ENCODE results near the gene SCNN1B.
"Not testable (repeated sequence)": the region's sequence is repeated elsewhere in the genome, so short reads cannot be mapped to it uniquely, and the experiment has no call there.

SCNN1B gene

GRCh38 chr16:23288726-23289512 lies 13.2 kb upstream of the SCNN1B start:
- no peak for DNase-seq

GRCh38 chr16:23290189-23291062 lies 11.7 kb upstream of the SCNN1B start:
- DNase-seq: no peak

GRCh38 chr16:23293016-23293415 lies 9.1 kb upstream of the SCNN1B start:
- DNase-seq: no peak

DNA sequence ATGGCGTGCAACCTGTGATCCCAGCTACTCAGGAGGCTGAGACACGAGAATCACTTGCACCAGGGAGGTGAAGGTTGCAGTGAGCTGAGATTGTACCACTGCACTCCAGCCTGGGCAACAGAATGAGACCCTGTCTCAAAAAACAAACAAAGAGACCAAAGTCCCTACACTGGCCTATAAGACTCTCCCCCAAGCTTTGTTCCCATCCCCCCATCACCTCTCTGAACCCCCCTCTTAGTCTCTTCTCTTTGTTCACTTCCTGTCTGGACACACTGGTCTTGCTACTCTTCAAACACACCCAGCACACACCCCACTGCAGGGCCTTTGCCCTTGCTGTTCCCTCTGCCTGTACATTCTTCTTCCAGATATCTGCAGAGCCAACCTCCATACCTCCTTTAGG lies 7.8 kb upstream of the SCNN1B start:
- DNase-seq: no peak

DNA sequence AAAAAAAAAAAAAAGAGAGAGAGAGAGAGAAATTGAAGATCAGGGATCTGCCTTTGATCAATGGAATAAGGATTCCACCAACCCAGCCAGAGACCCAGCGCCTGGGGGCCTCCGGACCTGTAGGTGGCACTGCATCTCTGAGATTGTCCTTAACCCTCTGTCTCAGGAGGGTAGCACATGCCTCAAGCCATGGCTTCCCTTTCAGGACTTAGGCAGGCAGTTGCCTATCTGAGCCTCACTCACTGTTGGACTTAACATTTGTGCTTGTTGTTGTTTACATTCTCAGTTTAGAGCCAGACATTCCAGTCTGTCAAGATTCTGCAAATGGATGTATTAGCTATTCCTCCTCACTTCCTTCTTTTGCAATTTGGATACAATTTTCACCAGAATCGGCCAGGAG lies 5.1 kb upstream of the SCNN1B start:
- no peak for DNase-seq

DNA sequence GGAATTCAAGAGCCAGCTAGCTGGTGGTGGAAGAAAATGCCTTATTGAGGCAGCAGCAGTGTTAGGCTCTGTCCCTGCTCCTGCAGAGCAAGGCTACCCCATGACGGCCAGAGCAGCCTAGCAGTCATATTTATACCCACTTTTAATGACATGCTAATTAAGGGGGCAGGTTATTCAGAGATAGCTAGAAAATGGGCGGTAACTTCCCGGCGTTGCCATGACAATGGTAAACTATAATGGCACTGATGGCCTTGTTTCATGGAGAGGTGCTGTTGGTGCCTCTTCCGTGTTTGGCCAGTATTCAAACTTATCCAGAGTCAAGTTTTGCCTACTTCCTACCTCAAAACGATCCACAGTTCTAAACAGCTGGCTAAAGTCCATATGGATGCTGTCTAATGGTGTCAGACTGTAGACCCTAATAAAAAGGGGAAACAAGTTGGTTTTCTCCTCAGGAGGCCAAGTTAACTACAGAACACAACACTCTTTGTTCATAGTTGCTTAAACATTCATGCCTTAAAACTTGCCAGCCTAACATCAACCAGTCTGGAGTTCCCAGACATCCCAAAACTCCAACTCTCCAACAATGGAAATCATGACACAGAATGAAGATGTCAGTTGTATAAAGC lies 3.7 kb upstream of the SCNN1B start:
- no peak for DNase-seq

- not testable (repeated sequence) for DNase-seq
These were observed 2.3 kb upstream of the SCNN1B start for GRCh38 chr16:23299815-23300214.

GRCh38 chr16:23301251-23302044 lies 654 bp upstream of the SCNN1B start:
- DNase-seq: no peak

GRCh38 chr16:23303685-23304084 lies 1.6 kb downstream of the SCNN1B start:
- no peak for DNase-seq

DNA sequence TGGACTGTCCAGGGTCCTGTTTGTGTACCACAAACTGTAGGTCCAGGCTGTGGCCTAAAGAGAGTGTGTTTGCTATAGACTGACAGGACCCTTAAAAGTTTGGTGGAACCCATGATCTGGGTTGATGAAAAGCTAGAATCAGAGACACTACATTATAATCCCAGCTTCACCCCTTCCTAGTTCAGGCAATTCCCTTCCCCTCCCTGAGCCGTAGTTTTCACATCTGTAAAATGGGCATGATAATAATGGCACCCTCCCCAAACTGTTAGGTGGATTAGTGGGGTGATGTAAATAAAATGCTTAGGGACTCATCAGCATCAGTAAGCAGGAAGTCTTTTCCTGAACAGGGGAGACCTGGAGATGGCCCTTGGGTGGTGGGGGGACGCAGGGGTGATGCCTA lies 2.5 kb downstream of the SCNN1B start:
- no peak for DNase-seq

GRCh38 chr16:23306199-23307100 lies 4.3 kb downstream of the SCNN1B start:
- no peak for DNase-seq

DNA sequence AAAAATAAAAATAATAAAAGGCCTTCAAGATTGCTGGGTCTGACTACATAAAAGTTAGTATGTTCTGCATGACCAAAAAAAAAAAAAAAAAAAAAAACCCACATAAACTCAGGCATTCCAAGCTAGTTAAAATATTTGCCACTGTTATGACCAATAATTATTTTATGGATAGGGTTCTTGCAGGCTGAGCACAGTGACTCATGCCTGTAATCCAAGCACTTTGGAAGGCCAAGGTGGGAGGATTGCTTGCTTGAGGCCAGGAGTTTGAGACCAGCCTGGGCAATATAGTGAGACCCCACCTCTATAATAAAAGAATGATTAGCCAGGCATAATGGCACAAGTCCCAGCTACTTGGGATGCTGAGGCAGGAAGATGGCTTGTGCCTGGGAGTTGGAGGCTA lies 8.1 kb downstream of the SCNN1B start:
- no peak for DNase-seq

DNA sequence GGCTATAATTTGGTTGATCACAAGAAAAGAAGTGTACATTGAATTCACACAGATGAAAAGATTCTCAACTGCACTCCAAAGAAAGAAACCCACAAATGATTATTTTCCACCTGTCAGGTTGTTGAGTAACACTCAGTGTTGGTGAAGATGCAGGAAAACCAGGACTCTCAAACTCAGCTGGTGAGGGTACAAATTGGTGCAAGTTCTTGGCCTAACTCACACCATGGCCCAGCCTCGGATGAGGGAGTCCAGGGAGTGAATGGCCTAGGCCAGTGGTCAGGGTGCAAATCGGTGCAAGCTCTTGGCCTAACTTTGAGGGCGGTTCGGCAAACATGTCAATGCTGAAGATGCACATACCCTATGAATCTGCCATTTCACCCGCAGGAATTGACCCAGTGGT lies 8.6 kb downstream of the SCNN1B start:
- no peak for DNase-seq

DNA sequence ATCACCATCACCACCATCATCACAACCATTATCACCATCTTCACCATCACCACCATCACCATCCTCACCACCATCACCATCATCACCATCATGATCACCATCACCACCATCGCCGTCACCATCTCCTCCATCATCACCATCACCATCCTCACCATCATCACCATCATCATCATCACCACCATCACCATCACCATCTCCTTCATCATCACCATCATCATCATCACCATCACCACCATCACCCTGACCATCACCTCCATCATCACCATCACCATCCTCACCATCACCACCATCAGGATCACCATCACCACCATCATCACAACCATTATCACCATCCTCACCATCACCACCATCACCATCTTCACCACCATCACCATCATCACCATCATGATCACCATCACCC lies 14.1 kb downstream of the SCNN1B start:
- DNase-seq: no peak

GRCh38 chr16:23316634-23317265 lies 14.6 kb downstream of the SCNN1B start:
- DNase-seq: no peak

GRCh38 chr16:23317266-23317661 lies 15.2 kb downstream of the SCNN1B start:
- no peak for DNase-seq

- no peak for DNase-seq
These were observed 15.6 kb downstream of the SCNN1B start for GRCh38 chr16:23317751-23318150.

- DNase-seq: no peak
These were observed 16.5 kb downstream of the SCNN1B start for GRCh38 chr16:23318639-23319038.

GRCh38 chr16:23319861-23320615 lies 17.9 kb downstream of the SCNN1B start:
- no peak for DNase-seq

- no peak for DNase-seq
These were observed 18.6 kb downstream of the SCNN1B start for GRCh38 chr16:23320693-23321092.
